Esophagus squamous epithelium (tissue), 4 donors: ENCODE measurements around the gene SMOC2.

Source experiments
- POLR2A ChIP-seq, 4 donors: fragments of 450-650 bp; IDR thresholded peaks; one replicate each; pipeline ENCODE4 v1.6.1; 2017; ENCODE audit warnings: antibody characterized with exemption in 4 of 4, mild to moderate bottlenecking in 4 of 4, moderate library complexity in 3 of 4
- TF ChIP-seq, protein P1 (sequence below), 6 experiments: fragments of 450-650 bp in 4 of 6; fragments of 200-600 bp in 2 of 6; sonication (generic) in 2 of 6; IDR thresholded peaks; one replicate each; pipeline ENCODE4 v1.5.1; 2016 to 2019; ENCODE audit warnings: antibody characterized with exemption in 6 of 6, mild to moderate bottlenecking in 4 of 6, moderate library complexity in 4 of 6

DNA sequence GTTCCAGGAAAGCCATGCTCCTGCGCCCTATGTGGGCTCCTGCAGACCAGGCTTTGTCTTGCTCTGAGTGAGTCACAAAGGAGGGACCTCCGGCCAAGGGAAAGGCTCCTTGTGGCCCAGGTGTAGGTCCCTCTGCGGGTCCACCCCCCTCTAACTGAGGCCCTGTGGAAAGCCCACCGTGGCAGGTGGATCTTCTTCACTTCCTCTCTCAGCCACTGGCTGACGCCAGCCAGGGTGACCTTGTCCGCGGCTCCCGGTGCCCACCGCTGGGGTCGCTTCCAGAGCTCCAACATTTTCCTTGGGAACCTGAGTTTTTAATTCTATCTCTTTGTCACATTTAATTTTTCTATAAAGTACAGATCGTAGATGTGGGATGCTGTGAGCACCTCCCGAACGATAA is 54.1 kb downstream of the SMOC2 start:
- TF ChIP-seq, protein P1, sequence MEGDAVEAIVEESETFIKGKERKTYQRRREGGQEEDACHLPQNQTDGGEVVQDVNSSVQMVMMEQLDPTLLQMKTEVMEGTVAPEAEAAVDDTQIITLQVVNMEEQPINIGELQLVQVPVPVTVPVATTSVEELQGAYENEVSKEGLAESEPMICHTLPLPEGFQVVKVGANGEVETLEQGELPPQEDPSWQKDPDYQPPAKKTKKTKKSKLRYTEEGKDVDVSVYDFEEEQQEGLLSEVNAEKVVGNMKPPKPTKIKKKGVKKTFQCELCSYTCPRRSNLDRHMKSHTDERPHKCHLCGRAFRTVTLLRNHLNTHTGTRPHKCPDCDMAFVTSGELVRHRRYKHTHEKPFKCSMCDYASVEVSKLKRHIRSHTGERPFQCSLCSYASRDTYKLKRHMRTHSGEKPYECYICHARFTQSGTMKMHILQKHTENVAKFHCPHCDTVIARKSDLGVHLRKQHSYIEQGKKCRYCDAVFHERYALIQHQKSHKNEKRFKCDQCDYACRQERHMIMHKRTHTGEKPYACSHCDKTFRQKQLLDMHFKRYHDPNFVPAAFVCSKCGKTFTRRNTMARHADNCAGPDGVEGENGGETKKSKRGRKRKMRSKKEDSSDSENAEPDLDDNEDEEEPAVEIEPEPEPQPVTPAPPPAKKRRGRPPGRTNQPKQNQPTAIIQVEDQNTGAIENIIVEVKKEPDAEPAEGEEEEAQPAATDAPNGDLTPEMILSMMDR (IDR thresholded peaks at IDR 0.05): no peak
- TF ChIP-seq POLR2A (IDR thresholded peaks at IDR 0.05): no peak
